Endothelial cell of umbilical vein (primary cell): Measurements from ENCODE around the gene MC1R. TPM values are rescaled to one million over a fixed set of nuclear protein-coding genes. Genes with fewer than 3 reads are reported as not detected.

Experiments used
- BruUV-seq: library from RNA; stranded (reverse); fragments of 400-500 nt; replicated peaks from 2 replicates; lab custom pipeline; 2021; lab: Mats Ljungman, UMichigan
- CTCF ChIA-PET: fragments of 300-600, 350-600 bp; sonication (Branson Sonifier 250); formaldehyde crosslinking; loops from one replicate; lab custom pipeline; 2021; ENCODE audit warnings: antibody characterized with exemption, inconsistent platforms; lab: Charles Lee
- POLR2A ChIA-PET: fragments of 300-600, 350-600 bp; sonication (Branson Sonifier 250); formaldehyde crosslinking; loops from one replicate; lab custom pipeline; 2021; ENCODE audit warnings: antibody characterized with exemption, inconsistent platforms; lab: Charles Lee
- DNase-seq: peaks from one replicate; pipeline ENCODE4 v3.0.0-alpha.2; 2011; ENCODE audit warnings: low read depth, low spot score
- FAIRE-seq: peaks from 2 replicates; lab custom pipeline; 2011; peaks lifted over from hg19 to GRCh38; lab: Jason Lieb, UNC
- H2AFZ ChIP-seq: 2 replicates; pipeline ENCODE4 v1.6.0; 2012; ENCODE audit warnings: low read depth, low read length, control low read depth, inconsistent platforms
- H3K27ac ChIP-seq: 2 replicates; pipeline ENCODE4 v1.5.1; 2011; ENCODE audit warnings: low read depth, mild to moderate bottlenecking, control low read depth, low read length, moderate library complexity; ENCODE audit not compliant: insufficient read depth
- H3K27me3 ChIP-seq, 2 experiments: 2 replicates each; pipeline versions ENCODE4 v1.6.0 to v1.6.1; 2011; ENCODE audit warnings: low read length in 2 of 2, mixed read lengths in 1 of 2; ENCODE audit not compliant: control insufficient read depth in 2 of 2, insufficient read depth in 2 of 2
- H3K36me3 ChIP-seq, 2 experiments: 2 replicates in 1 of 2; 3 replicates in 1 of 2; pipeline ENCODE4 v1.5.1; 2011; ENCODE audit warnings: low read length in 2 of 2, mild to moderate bottlenecking in 1 of 2, moderate library complexity in 1 of 2; ENCODE audit not compliant: control insufficient read depth in 2 of 2, insufficient read depth in 2 of 2; ENCODE audit errors: extremely low read depth in 1 of 2
- H3K4me1 ChIP-seq: 3 replicates; pipeline ENCODE4 v1.5.1; 2011; ENCODE audit warnings: mild to moderate bottlenecking, low read length; ENCODE audit not compliant: control insufficient read depth, insufficient read depth; ENCODE audit errors: extremely low read depth
- H3K4me2 ChIP-seq: 2 replicates; pipeline ENCODE4 v1.6.1; 2011; ENCODE audit warnings: low read length, control low read depth, mixed read lengths; ENCODE audit not compliant: insufficient read depth
- H3K4me3 ChIP-seq, 3 experiments: fragments of 200-600 bp in 1 of 3; sonication (generic), shearing (Covaris generic) in 1 of 3; replicated peaks in 1 of 3; 2 replicates each; pipeline ENCODE4 v1.5.1; 2011 to 2016; ENCODE audit warnings: control low read depth in 3 of 3, low read length in 3 of 3, mild to moderate bottlenecking in 2 of 3, inconsistent platforms in 1 of 3, low read depth in 1 of 3, moderate library complexity in 1 of 3; ENCODE audit not compliant: insufficient read depth in 1 of 3
- H3K79me2 ChIP-seq: 2 replicates; pipeline ENCODE4 v1.6.0; 2012; ENCODE audit warnings: low read length, inconsistent platforms; ENCODE audit not compliant: control insufficient read depth, insufficient read depth
- H3K9ac ChIP-seq: replicated peaks from 2 replicates; pipeline ENCODE3; 2011; ENCODE audit warnings: low read length, control low read depth; ENCODE audit not compliant: insufficient read depth; ENCODE audit errors: extremely low read depth
- H3K9me1 ChIP-seq: replicated peaks from 3 replicates; pipeline ENCODE4 v1.6.0; 2011; ENCODE audit warnings: mild to moderate bottlenecking, low read length; ENCODE audit not compliant: control insufficient read depth, insufficient read depth; ENCODE audit errors: extremely low read depth
- H3K9me3 ChIP-seq: replicated peaks from 2 replicates; pipeline ENCODE4 v1.5.1; 2012; ENCODE audit warnings: low read length, inconsistent platforms; ENCODE audit not compliant: control insufficient read depth, insufficient read depth
- H4K20me1 ChIP-seq: replicated peaks from 2 replicates; pipeline ENCODE3; 2011; ENCODE audit warnings: mild to moderate bottlenecking, low read length; ENCODE audit not compliant: control insufficient read depth, insufficient read depth; ENCODE audit errors: extremely low read depth
- FOS ChIP-seq: IDR thresholded peaks from 2 replicates; pipeline ENCODE4 v1.6.1; 2011; ENCODE audit warnings: mild to moderate bottlenecking, low read length, moderate library complexity, borderline replicate concordance; ENCODE audit not compliant: insufficient read depth
- JUN ChIP-seq: IDR thresholded peaks from 2 replicates; pipeline ENCODE4 v1.6.1; 2011; ENCODE audit warnings: borderline replicate concordance, low read depth; ENCODE audit not compliant: insufficient read length, insufficient read depth
- POLR2A ChIP-seq: IDR thresholded peaks from 2 replicates; pipeline ENCODE4 v1.6.1; 2012; ENCODE audit warnings: low read depth, mild to moderate bottlenecking, control low read depth, low read length
- POLR2AphosphoS5 ChIP-seq: IDR thresholded peaks from 2 replicates; pipeline ENCODE4 v1.6.1; 2012; ENCODE audit warnings: low read depth, mild to moderate bottlenecking, control low read depth, low read length, moderate library complexity; ENCODE audit not compliant: insufficient read depth
- dilution Hi-C: fragments of 300-500 bp; cut with MboI; formaldehyde crosslinking; loops from one replicate; pipeline ENCODE4 v1.15.0; 2019; ENCODE audit warnings: low sequenced_read_pairs; ENCODE audit not compliant: extremely low pct_ligation_motif_present
- intact Hi-C: fragments of 100-400 bp; cut with micrococcal nuclease; formaldehyde crosslinking; loops from one replicate; pipeline ENCODE4 v1.10.0; 2022
- polyA plus RNA-seq, 4 experiments: library from polyadenylated mRNA; depleted of rRNA in 3 of 4; stranded (reverse) in 3 of 4; unstranded in 1 of 4; fragments of >200 nt; gene quantifications; 2 replicates each; pipeline versions ENCODE4 v1.2.1 to v1.2.3, GENCODE V29; 2011 to 2012; ENCODE audit warnings: missing spikeins in 1 of 4
- total RNA-seq: library from RNA; stranded (reverse); gene quantifications from 2 replicates; pipeline ENCODE4 v1.2.3, GENCODE V29; 2021
- TF ChIP-seq, protein P1 (sequence below): IDR thresholded peaks from 2 replicates; pipeline ENCODE4 v1.6.1; 2011; ENCODE audit not compliant: insufficient read depth, insufficient read length

Gene MC1R
- total and polyA plus RNA-seq, 2 donors (not counting 3 experiments of a cell fraction or from before 2014, with no cell fraction given), result 4.0 to 4.9 TPM

DNA sequence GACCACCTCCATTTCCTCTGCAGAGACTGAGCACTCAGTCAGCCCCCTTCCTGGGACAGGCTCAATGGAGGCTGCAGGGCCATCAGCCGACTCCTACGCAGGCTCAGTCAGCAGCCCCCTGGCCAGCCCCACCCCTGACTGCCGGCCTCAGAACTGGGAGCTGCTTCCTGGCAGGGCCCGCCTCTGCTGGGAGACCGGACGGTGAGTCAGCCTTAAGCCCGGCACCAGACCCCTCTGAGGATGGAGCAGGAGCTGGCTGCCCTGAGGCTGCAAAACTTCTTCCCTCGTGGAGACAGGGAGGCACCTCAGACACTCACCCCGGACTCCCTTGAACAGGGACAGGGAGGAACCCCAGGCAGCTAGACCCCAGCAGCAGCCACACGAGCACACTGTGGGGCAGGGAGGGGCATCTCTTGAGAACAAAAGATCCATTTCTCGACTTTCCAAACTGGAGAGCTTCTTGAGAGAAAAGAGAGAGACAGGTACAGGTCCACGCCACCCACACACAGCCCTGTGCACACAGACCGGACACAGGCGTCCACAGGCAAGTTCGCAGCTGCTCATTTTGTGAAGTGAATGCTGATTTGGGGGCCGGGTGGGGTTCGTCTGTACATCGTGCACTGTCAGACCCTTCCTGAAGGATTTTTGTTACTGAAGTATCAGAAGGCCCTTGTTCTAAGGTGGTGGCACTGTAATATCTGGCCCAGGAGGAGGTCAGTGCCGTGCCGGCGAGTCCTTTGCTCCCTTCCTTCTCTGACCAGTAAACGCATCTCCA, 3.2 kb downstream of the MC1R start:
- peak overlapping the region; percentile 75 to 84 (median 79) for H3K4me3 ChIP-seq
- H2AFZ ChIP-seq, result no peak overlapping the region
- no peaks in the 10 kb centered on the region for H3K9me3 ChIP-seq
- intact Hi-C loops (loop anchor here (1.0 to 5.0 kb wide), 5 partner anchors 49 to 220 kb away; partner anchors contain the start of genes FANCA, SPATA2L, TCF25 and VPS9D1), dilution Hi-C loops (no loop called here)
- H3K79me2 ChIP-seq, result peaks cover 2% of the 10 kb centered on the region
- no peaks in the 10 kb centered on the region for H4K20me1 ChIP-seq
- peak overlapping the region; percentile 97 for H3K4me2 ChIP-seq
- CTCF ChIA-PET, result interaction anchor here (0.9 to 2.2 kb wide), 4 partner anchors 9 to 98 kb away, joined by 4 to 24 read pairs (median 6); partner anchors contain the start of gene DBNDD1
- peak overlapping the region; percentile 97 for H3K9ac ChIP-seq
- DNase-seq (peak; percentile 91), FAIRE-seq (peak; percentile 99)
- peak overlapping the region; percentile 99 for H3K27ac ChIP-seq
- BruUV-seq, result TSS peak; percentile 68
- no peaks in the 10 kb centered on the region for H3K36me3 ChIP-seq
- peak; percentile 50 for TF ChIP-seq JUN
- TF ChIP-seq POLR2AphosphoS5, result peak; percentile 91
- TF ChIP-seq FOS, result peak; percentile 88
- peak; percentile 92 for TF ChIP-seq POLR2A
- TF ChIP-seq, protein P1, sequence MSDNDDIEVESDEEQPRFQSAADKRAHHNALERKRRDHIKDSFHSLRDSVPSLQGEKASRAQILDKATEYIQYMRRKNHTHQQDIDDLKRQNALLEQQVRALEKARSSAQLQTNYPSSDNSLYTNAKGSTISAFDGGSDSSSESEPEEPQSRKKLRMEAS, result no peak
- H3K27me3 ChIP-seq, result no peaks in the 10 kb centered on the region
- POLR2A ChIA-PET, result interaction anchor here (0.6 to 2.6 kb wide), 7 partner anchors 8 to 104 kb away, joined by 3 to 21 read pairs (median 3); no protein-coding TSS in a partner anchor
- peaks cover 41% of the 10 kb centered on the region for H3K4me1 ChIP-seq
- no peaks in the 10 kb centered on the region for H3K9me1 ChIP-seq
